Activated effector memory CD4-positive, alpha-beta T cell treated with anti-CD3 and anti-CD28 coated beads, Interleukin-2, amount 50 U/mL, for 16 hours (primary cell): ENCODE data around the gene STK32B.

Experiments
- DNase-seq: peaks from one replicate; pipeline ENCODE4 v3.0.0-alpha.2; 2020

The STK32B gene

DNA sequence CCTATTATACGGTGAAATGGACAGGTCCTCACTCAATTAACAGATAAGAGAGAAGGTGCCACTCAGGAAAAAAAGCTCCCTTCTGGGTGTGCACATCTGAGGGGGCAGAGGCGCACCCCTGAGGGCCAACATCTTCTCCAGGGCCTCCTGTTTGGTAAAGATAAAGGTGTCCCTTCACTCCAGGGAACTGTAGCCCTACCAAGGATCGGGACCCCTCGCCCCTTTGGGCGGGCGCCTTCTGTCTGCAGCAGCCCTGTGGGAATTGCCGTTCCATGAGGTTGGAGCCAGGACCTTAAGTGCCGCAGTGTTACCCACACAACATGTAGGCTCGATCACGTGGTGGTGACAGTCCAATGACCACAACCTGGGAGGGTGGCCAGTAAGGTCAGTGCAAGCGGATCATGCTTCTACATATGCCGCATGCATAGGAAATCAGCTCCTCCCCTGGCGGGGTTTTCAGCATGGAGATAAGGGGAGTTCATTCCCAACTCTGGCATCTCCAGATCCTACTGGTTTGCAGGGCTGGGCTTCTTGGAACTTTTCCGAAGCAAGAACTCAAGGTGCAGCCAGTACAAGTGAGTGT lies 403.8 kb downstream of the STK32B start:
- DNase-seq, result no peak

DNA sequence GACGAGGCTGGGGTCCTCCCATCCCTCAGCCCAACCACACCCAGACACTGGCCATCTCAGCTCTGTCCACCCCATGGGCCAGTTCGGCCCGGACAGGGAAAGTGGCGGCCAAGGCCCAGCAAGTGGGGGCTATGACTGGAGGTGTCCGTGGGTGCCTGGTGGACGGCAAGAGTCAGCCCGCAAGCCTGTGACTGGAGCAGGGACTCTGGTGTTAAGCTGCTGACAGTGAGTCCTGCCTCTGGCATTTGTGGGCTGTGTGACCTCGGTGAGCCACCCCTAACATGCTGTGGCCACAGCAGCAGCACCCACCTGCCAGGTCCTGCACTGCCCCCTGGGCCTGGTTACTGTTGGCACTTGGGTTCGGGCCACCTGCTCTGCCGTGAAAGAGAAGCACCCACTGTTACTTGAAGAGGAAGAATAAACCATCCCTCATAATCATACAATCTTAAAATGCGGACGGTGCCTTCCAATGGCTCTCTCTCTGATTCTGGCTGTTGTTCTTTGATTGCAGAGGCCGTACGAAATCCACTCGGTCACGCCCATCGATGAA lies 405.1 kb downstream of the STK32B start:
- DNase-seq, result no peak

GRCh38 chr4:5458676-5459075 lies 407.4 kb downstream of the STK32B start:
- no peak for DNase-seq

DNA sequence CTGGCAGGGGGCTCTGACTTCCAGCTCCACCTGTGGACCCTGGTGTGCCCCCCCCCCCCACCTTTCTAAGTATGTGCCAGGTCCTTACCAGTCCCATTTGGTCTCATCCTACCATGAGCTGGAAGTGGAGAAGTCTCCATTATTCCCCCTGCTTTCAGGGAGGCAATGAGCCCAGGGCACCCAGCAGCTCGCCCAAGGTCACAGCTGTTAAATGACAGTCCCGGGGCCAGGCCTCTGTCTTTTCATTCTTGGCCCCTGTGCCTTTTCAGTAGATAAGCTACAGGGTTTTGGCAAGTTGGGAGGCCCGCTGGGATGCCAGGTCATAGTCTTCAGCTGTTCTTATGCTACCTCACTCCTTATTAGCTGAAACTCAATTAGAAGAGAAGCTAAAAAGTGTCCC lies 408.0 kb downstream of the STK32B start:
- no peak for DNase-seq

GRCh38 chr4:5460106-5460801 lies 409.0 kb downstream of the STK32B start:
- no peak for DNase-seq

- no peak for DNase-seq
Measured at GRCh38 chr4:5461477-5461876, 410.2 kb downstream of the STK32B start.

DNA sequence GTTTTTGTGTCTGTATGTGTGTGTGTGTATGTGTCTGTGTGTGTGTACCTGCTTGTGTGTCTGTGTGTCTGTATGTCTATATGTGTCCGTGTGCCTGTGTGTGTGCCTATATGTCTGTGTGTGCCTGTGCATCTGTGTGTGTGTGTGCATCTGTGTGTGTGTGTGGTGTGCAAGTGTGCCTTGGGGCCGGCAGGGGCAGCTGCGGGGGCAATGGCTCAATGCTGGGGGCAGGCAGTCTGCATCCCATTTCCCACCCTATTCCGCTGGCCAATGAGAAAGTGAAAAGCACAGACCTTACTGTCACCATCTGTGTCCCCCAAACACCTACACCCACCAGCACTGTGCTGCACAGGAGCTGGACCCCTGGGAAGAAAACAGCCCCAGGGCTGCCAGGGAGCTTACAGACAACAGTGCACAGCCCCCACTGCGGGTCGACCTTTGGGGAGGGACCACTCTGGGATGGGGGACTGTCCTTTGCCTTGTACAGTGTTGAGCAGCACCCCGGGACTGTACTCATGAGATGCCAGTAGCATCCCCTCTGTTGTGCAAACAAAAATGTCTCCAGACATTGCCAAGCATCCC lies 411.1 kb downstream of the STK32B start:
- no peak for DNase-seq

DNA sequence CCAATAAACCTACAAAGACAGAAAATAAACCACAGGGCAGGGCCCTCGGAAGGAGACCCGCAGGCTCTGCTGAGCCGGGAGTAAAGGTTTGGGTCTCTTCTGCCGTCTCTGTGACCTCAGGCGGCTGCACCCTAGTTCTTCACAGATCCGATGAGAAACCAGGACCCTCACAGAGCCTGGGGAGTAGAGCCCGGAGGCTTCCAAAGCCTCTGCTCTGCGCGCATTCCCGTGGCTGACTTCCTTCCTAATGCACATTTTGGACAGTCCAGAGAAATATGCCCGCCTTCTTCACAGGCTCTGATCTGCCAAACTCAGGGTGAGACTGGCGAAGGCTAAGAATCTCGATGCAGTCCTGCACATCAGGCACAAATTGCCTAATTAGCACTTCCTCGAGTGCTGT lies 411.6 kb downstream of the STK32B start:
- DNase-seq, result no peak

- no peak for DNase-seq
Measured at GRCh38 chr4:5463361-5463760, 412.1 kb downstream of the STK32B start.

GRCh38 chr4:5463936-5464650 lies 412.8 kb downstream of the STK32B start:
- DNase-seq, result no peak

- DNase-seq, result no peak
Measured at GRCh38 chr4:5465529-5465928, 414.2 kb downstream of the STK32B start.

DNA sequence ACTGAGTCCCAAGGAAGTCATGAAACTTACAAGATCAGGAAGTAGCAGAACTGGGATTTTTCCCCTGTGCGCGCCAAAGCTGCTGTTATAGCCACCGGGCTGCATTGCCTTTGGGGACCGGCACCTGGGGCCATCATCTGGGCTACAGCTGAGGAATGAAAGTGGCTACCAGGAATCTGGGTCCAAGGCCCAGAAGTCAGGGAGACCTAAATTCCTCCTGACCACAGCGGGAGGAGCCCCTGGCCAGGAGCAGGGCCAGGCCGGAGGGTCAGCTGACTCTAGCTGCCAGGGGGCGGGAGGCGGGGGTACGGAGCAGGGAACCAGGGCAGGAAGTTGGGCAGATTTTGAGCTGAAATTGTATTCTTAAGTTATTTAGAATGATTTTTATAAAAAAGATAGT lies 414.7 kb downstream of the STK32B start:
- no peak for DNase-seq

GRCh38 chr4:5467111-5467510 lies 415.8 kb downstream of the STK32B start:
- no peak for DNase-seq

- no peak for DNase-seq
Measured at GRCh38 chr4:5469151-5469775, 418.0 kb downstream of the STK32B start.

GRCh38 chr4:5469861-5470260 lies 418.6 kb downstream of the STK32B start:
- DNase-seq, result no peak

- no peak for DNase-seq
Measured at GRCh38 chr4:5470318-5471198, 419.3 kb downstream of the STK32B start.

- DNase-seq, result no peak
Measured at GRCh38 chr4:5471206-5471605, 419.9 kb downstream of the STK32B start.

DNA sequence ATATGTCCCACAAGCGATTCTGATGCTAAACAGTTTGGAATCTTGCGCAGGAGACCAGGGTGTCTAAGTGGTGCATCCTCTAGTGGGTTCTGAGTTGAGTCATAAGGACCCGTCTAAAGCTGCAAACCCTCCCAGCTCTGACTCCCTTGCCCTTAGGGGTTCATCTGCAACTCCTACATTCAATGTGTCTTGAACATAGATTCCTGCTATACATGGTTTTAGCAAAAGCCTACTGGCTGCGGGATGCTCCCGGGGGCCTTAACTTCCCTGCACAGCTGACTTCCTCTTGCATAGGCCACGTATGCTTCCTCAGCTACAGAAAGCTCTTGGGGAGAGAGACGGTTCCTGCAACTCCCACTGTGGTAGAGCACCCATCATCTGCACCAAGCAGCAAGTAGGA lies 420.4 kb downstream of the STK32B start:
- DNase-seq, result no peak

DNA sequence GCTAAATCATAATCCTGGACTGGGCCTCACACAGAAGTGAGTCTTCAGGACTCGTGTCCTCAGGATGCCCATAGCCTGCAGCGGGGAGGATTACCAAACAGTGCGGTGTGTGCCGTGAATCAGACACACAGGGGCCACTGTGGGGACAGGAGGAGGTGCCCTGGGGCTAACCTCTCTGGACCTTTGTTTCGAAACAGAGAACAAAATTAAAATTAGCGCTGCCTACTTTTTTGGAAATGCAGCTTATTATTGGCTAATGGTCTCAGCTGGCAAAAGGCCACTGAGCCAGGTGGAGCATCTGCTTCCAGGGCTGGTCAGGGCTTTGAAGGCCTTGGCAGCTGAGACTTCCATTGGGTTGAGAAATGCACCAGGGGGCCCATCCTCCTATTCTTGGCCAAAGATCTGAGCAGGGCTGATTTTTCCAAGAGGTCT lies 420.9 kb downstream of the STK32B start:
- no peak for DNase-seq

DNA sequence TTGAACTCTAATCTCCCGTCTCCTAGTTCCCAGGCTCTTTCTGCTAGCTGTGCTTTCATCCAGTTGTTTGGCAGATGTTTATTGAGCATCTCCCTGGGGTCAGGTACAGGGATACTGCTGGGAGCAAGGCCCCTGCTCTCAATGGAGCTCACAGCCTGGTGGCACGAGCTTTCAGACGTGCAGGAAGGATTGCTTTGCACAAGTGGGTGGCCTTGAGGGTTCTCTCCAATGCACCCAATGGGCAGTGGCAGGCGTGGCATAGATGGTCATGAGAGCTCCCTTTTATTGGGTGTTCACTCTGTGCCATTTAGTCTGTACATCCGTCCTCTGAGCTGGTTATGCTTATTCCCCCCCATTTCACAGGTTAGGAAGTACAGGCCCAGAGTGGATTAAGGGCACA lies 421.8 kb downstream of the STK32B start:
- no peak for DNase-seq

DNA sequence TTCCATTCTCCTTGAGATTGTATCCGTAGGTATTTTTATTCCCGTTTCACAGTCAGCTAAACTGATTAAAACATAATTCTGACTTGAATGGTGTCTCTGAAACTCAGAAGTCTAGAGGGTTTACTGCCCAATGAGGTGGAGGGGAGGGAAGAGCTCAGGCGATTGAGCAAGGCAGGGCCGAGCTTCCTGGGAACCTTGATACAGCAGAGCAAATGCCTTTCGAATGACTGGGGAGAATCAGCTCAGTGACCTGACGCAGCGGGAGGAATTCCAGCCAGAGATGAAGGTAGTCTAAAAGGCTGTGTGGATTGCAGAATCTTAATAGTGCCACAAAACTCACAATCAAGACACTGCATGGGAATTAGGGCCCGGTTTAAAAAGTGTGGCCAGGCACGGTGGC lies 423.5 kb downstream of the STK32B start:
- DNase-seq, result no peak

DNA sequence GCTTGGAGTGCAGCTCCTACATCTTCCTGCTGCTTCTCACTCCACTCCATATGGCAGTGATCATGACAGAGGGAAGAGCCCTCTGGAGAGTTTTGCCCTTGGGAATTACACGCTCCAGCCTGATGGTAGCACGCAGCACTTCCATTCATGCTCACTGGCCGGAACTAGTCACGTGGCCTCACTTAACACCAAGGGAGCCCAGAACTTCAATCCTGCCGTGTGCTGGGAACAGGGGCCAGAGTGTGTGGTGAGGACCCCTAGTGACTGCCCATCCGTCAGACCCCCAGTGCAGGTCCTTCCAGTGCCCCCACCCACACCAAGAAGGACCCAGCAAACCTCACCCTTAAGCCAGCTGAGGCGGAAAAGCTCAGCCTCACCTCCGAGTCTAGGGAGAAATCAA lies 426.3 kb downstream of the STK32B start:
- no peak for DNase-seq
